NOMO-1 treated with DMSO at 0.1 percent for 48 hours (cell line): Measurements from ENCODE around the gene KCNE5.
"Not testable (repeated sequence)": the region's sequence is repeated elsewhere in the genome, so short reads cannot be mapped to it uniquely, and the experiment has no call there.

ENCODE experiments used
- DNase-seq: peaks from one replicate; lab custom pipeline; 2025; ENCODE audit not compliant: unreplicated experiment; lab: John Stamatoyannopoulos, UW

KCNE5 gene

GRCh38 chrX:109624641-109625616 lies at the start of gene KCNE5:
Gene KCNE5, minus strand, starts transcription at chrX:109625172. Its CDS starts 152 bp downstream, at chrX:109625020.
- DNase-seq, result peak; percentile 12

GRCh38 chrX:109672239-109672638 lies 47.3 kb upstream of the KCNE5 start:
- no peak for DNase-seq

- not testable (repeated sequence) for DNase-seq
Observed at GRCh38 chrX:109671170-109671569, 46.2 kb upstream of the KCNE5 start.

GRCh38 chrX:109667986-109668385 lies 43.0 kb upstream of the KCNE5 start:
- DNase-seq, result no peak

- DNase-seq, result no peak
Observed at GRCh38 chrX:109660435-109661143, 35.6 kb upstream of the KCNE5 start.

GRCh38 chrX:109658391-109658790 lies 33.4 kb upstream of the KCNE5 start:
- DNase-seq, result no peak

- not testable (repeated sequence) for DNase-seq
Observed at GRCh38 chrX:109657364-109657763, 32.4 kb upstream of the KCNE5 start.

- no peak for DNase-seq
Observed at GRCh38 chrX:109656774-109657173, 31.8 kb upstream of the KCNE5 start.

GRCh38 chrX:109655502-109656201 lies 30.7 kb upstream of the KCNE5 start:
- no peak for DNase-seq

GRCh38 chrX:109654516-109655109 lies 29.6 kb upstream of the KCNE5 start:
- no peak for DNase-seq

- not testable (repeated sequence) for DNase-seq
Observed at GRCh38 chrX:109644671-109645070, 19.7 kb upstream of the KCNE5 start.

- DNase-seq, result no peak
Observed at GRCh38 chrX:109643687-109644086, 18.7 kb upstream of the KCNE5 start.

GRCh38 chrX:109638158-109638557 lies 13.2 kb upstream of the KCNE5 start:
- no peak for DNase-seq

GRCh38 chrX:109637477-109637876 lies 12.5 kb upstream of the KCNE5 start:
- not testable (repeated sequence) for DNase-seq

GRCh38 chrX:109635146-109635545 lies 10.2 kb upstream of the KCNE5 start:
- DNase-seq, result peak; percentile 22

- no peak for DNase-seq
Observed at GRCh38 chrX:109632906-109633504, 8.0 kb upstream of the KCNE5 start.

GRCh38 chrX:109629310-109629709 lies 4.3 kb upstream of the KCNE5 start:
- no peak for DNase-seq

GRCh38 chrX:109626637-109627036 lies 1.7 kb upstream of the KCNE5 start:
- no peak for DNase-seq

- no peak for DNase-seq
Observed at GRCh38 chrX:109623997-109624396, 975 bp downstream of the KCNE5 start.

- no peak for DNase-seq
Observed at GRCh38 chrX:109622270-109622669, 2.7 kb downstream of the KCNE5 start.

- peak; percentile 95 for DNase-seq
Observed at GRCh38 chrX:109619771-109620170, 5.2 kb downstream of the KCNE5 start.
